ENCODE results near the gene APPBP2. TPM values are rescaled to one million over a fixed set of nuclear protein-coding genes. Genes with fewer than 3 reads are reported as not detected.

Gene APPBP2
- total and polyA plus RNA-seq, 12 donors = 5.5 to 63.4 (median 36.1) TPM

DNA sequence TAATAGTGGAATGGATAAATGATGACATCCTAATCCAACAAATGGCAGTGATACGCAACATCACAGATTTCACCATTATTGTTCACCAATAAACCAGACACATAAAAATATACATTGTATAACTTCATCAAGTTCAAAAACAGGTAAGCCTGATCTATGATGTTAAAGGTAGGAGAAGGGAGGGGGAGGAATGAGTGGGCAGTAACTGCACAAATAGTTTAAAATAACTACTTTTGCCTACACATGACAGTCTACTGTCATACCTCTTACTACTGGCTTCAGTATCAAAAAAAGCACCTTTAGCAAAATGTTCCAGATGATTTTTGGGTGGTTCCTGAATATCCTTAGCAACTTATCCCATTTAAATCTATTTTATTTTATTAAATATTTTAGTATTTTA lies 75.0 kb downstream of the APPBP2 start:
- no peak for TF ChIP-seq POLR2A (IDR thresholded peaks at IDR 0.05)
- TF ChIP-seq, protein P1, sequence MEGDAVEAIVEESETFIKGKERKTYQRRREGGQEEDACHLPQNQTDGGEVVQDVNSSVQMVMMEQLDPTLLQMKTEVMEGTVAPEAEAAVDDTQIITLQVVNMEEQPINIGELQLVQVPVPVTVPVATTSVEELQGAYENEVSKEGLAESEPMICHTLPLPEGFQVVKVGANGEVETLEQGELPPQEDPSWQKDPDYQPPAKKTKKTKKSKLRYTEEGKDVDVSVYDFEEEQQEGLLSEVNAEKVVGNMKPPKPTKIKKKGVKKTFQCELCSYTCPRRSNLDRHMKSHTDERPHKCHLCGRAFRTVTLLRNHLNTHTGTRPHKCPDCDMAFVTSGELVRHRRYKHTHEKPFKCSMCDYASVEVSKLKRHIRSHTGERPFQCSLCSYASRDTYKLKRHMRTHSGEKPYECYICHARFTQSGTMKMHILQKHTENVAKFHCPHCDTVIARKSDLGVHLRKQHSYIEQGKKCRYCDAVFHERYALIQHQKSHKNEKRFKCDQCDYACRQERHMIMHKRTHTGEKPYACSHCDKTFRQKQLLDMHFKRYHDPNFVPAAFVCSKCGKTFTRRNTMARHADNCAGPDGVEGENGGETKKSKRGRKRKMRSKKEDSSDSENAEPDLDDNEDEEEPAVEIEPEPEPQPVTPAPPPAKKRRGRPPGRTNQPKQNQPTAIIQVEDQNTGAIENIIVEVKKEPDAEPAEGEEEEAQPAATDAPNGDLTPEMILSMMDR (IDR thresholded peaks at IDR 0.05) = no peak
- H3K4me3 ChIP-seq = no peak overlapping the region
- no peak for DNase-seq
- H3K36me3 ChIP-seq (replicated peaks in 1 of 2) = peaks cover 0 to 81% of the 10 kb centered on the region in 2 donors
- no peaks in the 10 kb centered on the region for H3K4me1 ChIP-seq (replicated peaks in 1 of 2)
- intact Hi-C loops (cut with DNase I) = no loop called here
- H3K9me3 ChIP-seq (replicated peaks in 1 of 3) = no peaks in the 10 kb centered on the region
- no peak overlapping the region for H3K27ac ChIP-seq
- 93 to 100% (median 96%) methylated on average over 1 of the region's 1 CpG for WGBS, 4 donors
- H3K27me3 ChIP-seq = no peaks in the 10 kb centered on the region

DNA sequence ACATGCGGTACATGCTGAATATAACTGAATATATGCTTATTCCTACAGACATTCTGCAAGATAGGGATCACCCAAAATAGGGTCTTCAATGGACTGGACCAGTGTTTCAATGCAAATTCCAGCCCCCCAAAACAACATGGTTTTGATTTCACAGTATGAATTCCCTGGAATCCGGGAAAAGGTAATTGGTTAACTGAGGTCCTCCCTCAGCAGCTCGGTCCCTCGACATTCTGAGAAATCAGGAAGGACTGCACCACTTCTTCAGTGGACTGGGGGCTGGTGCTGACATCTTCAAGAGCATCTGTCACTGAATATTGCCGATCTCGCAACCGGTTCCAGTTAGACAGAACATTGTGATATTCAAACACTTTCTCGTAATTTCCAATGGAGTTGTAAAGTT lies 78.7 kb downstream of the APPBP2 start:
- Histone ChIP-seq H3K27me3 (no peaks in the 10 kb centered on the region), H3K4me1 (replicated peaks in 1 of 2) (no peaks in the 10 kb centered on the region), H3K27ac (no peak overlapping the region), H3K9me3 (replicated peaks in 1 of 3) (no peaks in the 10 kb centered on the region), H3K36me3 (replicated peaks in 1 of 2) (peaks cover 0 to 53% of the 10 kb centered on the region in 2 donors), H3K4me3 (no peak overlapping the region)
- no peak for DNase-seq
- no peak for TF ChIP-seq POLR2A (IDR thresholded peaks at IDR 0.05)
- TF ChIP-seq, protein P1 (IDR thresholded peaks at IDR 0.05) = no peak
- 94 to 98% (median 96%) methylated on average over 8 of the region's 8 CpGs for WGBS, 4 donors
- intact Hi-C loops (cut with DNase I) = no loop called here

DNA sequence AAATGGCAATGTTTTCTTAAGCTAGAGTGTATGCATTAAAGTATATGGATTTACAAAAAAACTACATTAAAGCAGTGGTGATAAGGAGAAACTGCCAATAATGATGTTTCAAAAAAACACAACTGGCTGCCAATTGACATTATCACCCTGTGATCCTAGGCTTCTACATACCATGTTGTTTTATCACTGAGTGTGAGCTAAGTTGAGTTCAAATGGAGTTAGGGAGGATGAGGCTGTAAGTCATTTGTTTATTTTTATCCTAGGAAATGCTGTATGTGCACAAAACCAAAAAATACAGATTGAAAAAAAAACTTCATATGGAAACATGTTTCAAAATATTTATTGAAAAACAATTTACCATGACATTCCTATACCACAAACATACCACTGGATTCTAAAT lies 80.9 kb downstream of the APPBP2 start:
- Histone ChIP-seq H3K27me3 (no peaks in the 10 kb centered on the region), H3K36me3 (replicated peaks in 1 of 2) (peaks cover 0 to 31% of the 10 kb centered on the region in 2 donors), H3K9me3 (replicated peaks in 1 of 3) (no peaks in the 10 kb centered on the region), H3K27ac (no peak overlapping the region), H3K4me3 (no peak overlapping the region), H3K4me1 (replicated peaks in 1 of 2) (no peaks in the 10 kb centered on the region)
- TF ChIP-seq POLR2A (IDR thresholded peaks at IDR 0.05) = no peak
- TF ChIP-seq, protein P1 (IDR thresholded peaks at IDR 0.05) = no peak
- intact Hi-C loops (cut with DNase I) = no loop called here
- DNase-seq = no peak

DNA sequence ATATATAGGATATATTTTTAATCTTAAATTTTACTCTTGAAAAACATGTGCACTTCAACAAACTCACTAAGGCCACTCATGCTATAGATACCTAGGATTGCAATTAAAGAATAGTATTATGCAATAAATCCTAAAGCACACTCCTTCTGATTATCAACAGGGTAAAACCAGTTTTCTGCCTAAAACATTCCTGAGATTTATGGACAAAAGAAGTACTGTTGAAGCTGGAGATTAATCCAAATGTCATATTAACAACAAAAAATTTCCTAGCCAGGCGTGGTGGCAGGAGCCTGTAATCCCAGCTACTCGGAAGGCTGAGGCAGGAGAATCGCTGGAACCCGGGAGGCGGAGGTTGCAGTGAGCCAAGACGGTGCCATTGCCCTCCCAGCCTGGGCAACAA lies 82.3 kb downstream of the APPBP2 start:
- Histone ChIP-seq H3K27me3 (no peaks in the 10 kb centered on the region), H3K36me3 (replicated peaks in 1 of 2) (peaks cover 0 to 26% of the 10 kb centered on the region in 2 donors), H3K27ac (no peak overlapping the region), H3K4me3 (no peak overlapping the region), H3K4me1 (replicated peaks in 1 of 2) (no peaks in the 10 kb centered on the region), H3K9me3 (replicated peaks in 1 of 3) (no peaks in the 10 kb centered on the region)
- DNase-seq = no peak
- no peak for TF ChIP-seq POLR2A (IDR thresholded peaks at IDR 0.05)
- TF ChIP-seq, protein P1 (IDR thresholded peaks at IDR 0.05) = no peak
- 89 to 96% (median 93%) methylated on average over 6 of the region's 6 CpGs for WGBS, 4 donors
- intact Hi-C loops (cut with DNase I) = no loop called here
